Coronary artery (tissue), 2 donors: Measurements from ENCODE around the gene SCT.
A peak's percentile ranks its signal among the peaks of the same experiment; 100 is the strongest.

Experiments
- DNase-seq: peaks from one replicate; pipeline ENCODE4 v3.0.0-alpha.2; 2017; ENCODE audit warnings: low spot score
- H3K27ac ChIP-seq, 2 donors: fragments of 200-600 bp; sonication (generic); one replicate each; pipeline ENCODE4 v1.5.1; 2016 to 2019
- H3K4me3 ChIP-seq: fragments of 200-600 bp; sonication (generic); 2 replicates; pipeline ENCODE4 v1.5.1; 2016; ENCODE audit warnings: mild to moderate bottlenecking, moderate library complexity
- CTCF ChIP-seq: fragments of 200-600 bp; sonication (generic); IDR thresholded peaks from one replicate; pipeline ENCODE4 v1.5.1; 2019; ENCODE audit warnings: antibody characterized with exemption

The SCT gene

GRCh38 chr11:638631-639331, 11.8 kb upstream of the SCT start:
- no peak overlapping the region for H3K27ac ChIP-seq
- H3K4me3 ChIP-seq = peak overlapping the region; percentile 6
- no peak for TF ChIP-seq CTCF
- no peak for DNase-seq

- Histone ChIP-seq H3K4me3 (peak overlapping the region; percentile 69), H3K27ac (no peak overlapping the region)
- no peak for DNase-seq
- TF ChIP-seq CTCF = no peak
These were observed 10.9 kb upstream of the SCT start for GRCh38 chr11:637593-638521.

GRCh38 chr11:637333-637592, 10.3 kb upstream of the SCT start:
- DNase-seq = no peak
- Histone ChIP-seq H3K27ac (no peak overlapping the region), H3K4me3 (peak overlapping the region; percentile 69)
- TF ChIP-seq CTCF = no peak

- Histone ChIP-seq H3K4me3 (peak within 1 kb of the TSS; percentile 69), H3K27ac (no peak within 1 kb of the TSS)
- TF ChIP-seq CTCF = no peak
- no peak for DNase-seq
These were observed 9.7 kb upstream of the SCT start, which contains the start of gene DRD4 for GRCh38 chr11:636511-637332. TSS of gene DRD4 (plus strand) at chr11:637269. CDS start at chr11:637305, 36 bp downstream.

GRCh38 chr11:635945-636510, 9.0 kb upstream of the SCT start:
- DNase-seq = no peak
- H3K27ac ChIP-seq = no peak overlapping the region
- H3K4me3 ChIP-seq = no peak overlapping the region
- TF ChIP-seq CTCF = no peak

GRCh38 chr11:630871-631270, 3.9 kb upstream of the SCT start:
- no peak for TF ChIP-seq CTCF
- no peak overlapping the region for H3K27ac ChIP-seq
- no peak overlapping the region for H3K4me3 ChIP-seq
- DNase-seq = no peak
